ENCODE results near the gene OLIG1. TPM values are rescaled to one million over a fixed set of nuclear protein-coding genes. Genes with fewer than 3 reads are reported as not detected.

The OLIG1 gene
- total RNA-seq, 1 experiment from 2014 or later, result not detected

DNA sequence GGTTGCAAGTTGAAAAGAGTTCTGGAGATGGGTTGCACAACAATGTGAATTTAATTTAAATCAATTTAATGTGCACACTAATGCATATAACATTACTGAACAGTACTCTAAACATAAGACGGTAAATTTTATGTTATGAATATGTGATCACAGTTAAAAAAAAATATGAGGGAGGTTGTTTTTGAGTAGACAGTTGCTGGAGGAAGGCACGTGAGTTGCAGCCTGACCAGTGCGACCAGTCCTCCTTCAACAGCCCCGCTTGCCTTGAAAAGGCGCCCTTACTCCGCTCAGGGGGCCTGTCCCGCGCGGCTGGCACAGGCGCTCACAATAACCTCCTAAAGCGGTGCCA lies 322 bp upstream of the OLIG1 start:
- H3K9me3 Mint-ChIP-seq (ENCODE audit: unreplicated experiment), result no peaks in the 10 kb centered on the region
- no peaks in the 10 kb centered on the region; the same call in 1 of the 2 replicates for H3K27me3 ChIP-seq (replicated peaks; ENCODE audit: control insufficient read depth, insufficient read depth, low read length)
- H3K27me3 Mint-ChIP-seq (ENCODE audit: insufficient read depth, unreplicated experiment), result peaks cover 28% of the 10 kb centered on the region
- H3K27ac Mint-ChIP-seq (ENCODE audit: unreplicated experiment), result no peak overlapping the region
- TF ChIP-seq, protein P1, sequence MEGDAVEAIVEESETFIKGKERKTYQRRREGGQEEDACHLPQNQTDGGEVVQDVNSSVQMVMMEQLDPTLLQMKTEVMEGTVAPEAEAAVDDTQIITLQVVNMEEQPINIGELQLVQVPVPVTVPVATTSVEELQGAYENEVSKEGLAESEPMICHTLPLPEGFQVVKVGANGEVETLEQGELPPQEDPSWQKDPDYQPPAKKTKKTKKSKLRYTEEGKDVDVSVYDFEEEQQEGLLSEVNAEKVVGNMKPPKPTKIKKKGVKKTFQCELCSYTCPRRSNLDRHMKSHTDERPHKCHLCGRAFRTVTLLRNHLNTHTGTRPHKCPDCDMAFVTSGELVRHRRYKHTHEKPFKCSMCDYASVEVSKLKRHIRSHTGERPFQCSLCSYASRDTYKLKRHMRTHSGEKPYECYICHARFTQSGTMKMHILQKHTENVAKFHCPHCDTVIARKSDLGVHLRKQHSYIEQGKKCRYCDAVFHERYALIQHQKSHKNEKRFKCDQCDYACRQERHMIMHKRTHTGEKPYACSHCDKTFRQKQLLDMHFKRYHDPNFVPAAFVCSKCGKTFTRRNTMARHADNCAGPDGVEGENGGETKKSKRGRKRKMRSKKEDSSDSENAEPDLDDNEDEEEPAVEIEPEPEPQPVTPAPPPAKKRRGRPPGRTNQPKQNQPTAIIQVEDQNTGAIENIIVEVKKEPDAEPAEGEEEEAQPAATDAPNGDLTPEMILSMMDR (IDR thresholded peaks at IDR 0.05; ENCODE audit: insufficient read depth in 1 of 2, low read depth in 1 of 2, low read length in 1 of 2, severe bottlenecking in 1 of 2, unreplicated experiment in 1 of 2), result no peak
- no peak overlapping the region for H3K4me3 ChIP-seq (ENCODE audit: low read depth, low read length)
- no peaks in the 10 kb centered on the region for H3K36me3 Mint-ChIP-seq (ENCODE audit: insufficient read depth, unreplicated experiment)
- BruUV-seq (replicated peaks), result no TSS peak
- POLR2A ChIA-PET, result no interaction called here
- no peak overlapping the region for H3K4me3 Mint-ChIP-seq (ENCODE audit: unreplicated experiment)
- CTCF ChIA-PET, result no interaction called here
- H3K36me3 ChIP-seq (ENCODE audit: control insufficient read depth, insufficient read depth, low read length), result no peaks in the 10 kb centered on the region
- peaks cover 6% of the 10 kb centered on the region; the same call in 1 of the 2 replicates for H3K9me3 ChIP-seq
- H3K4me1 Mint-ChIP-seq (ENCODE audit: low read depth, unreplicated experiment), result no peaks in the 10 kb centered on the region
- no peak for DNase-seq
- intact Hi-C loops (cut with micrococcal nuclease; ENCODE audit: unreplicated experiment), result no loop called here
- H3K4me1 ChIP-seq, result no peaks in the 10 kb centered on the region; the same call in 1 of the 2 replicates

DNA sequence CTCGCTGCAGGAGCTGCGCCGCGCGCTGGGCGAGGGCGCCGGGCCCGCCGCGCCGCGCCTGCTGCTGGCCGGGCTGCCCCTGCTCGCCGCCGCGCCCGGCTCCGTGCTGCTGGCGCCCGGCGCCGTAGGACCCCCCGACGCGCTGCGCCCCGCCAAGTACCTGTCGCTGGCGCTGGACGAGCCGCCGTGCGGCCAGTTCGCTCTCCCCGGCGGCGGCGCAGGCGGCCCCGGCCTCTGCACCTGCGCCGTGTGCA lies 730 bp downstream of the OLIG1 start:
- POLR2A ChIA-PET, result no interaction called here
- no peak overlapping the region for H3K4me3 ChIP-seq (ENCODE audit: low read depth, low read length)
- CTCF ChIA-PET, result no interaction called here

DNA sequence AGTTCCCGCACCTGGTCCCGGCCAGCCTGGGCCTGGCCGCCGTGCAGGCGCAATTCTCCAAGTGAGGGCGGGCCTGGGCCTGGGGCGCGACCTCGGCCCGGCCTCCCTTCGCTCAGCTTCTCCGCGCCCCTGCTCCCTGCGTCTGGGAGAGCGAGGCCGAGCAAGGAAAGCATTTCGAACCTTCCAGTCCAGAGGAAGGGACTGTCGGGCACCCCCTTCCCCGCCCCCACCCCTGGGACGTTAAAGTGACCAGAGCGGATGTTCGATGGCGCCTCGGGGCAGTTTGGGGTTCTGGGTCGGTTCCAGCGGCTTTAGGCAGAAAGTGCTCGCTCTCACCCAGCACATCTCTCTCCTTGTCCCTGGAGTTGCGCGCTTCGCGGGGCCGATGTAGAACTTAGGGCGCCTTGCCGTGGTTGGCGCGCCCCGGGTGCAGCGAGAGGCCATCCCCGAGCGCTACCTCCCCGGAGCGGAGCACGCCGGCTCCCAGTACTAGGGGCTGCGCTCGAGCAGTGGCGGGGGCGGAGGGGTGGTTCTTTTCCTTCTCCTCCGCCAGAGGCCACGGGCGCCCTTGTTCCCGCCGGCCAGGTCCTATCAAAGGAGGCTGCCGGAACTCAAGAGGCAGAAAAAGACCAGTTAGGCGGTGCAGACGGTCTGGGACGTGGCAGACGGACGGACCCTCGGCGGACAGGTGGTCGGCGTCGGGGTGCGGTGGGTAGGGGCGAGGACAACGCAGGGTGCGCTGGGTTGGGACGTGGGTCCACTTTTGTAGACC lies 1.2 kb downstream of the OLIG1 start:
- BruUV-seq (replicated peaks), result no TSS peak
- Mint-ChIP-seq H3K27ac (ENCODE audit: unreplicated experiment) (no peak overlapping the region), H3K27me3 (ENCODE audit: insufficient read depth, unreplicated experiment) (peaks cover 23% of the 10 kb centered on the region), H3K4me1 (ENCODE audit: low read depth, unreplicated experiment) (no peaks in the 10 kb centered on the region), H3K4me3 (ENCODE audit: unreplicated experiment) (peak overlapping the region; percentile 74), H3K9me3 (ENCODE audit: unreplicated experiment) (no peaks in the 10 kb centered on the region), H3K36me3 (ENCODE audit: insufficient read depth, unreplicated experiment) (no peaks in the 10 kb centered on the region)
- intact Hi-C loops (cut with micrococcal nuclease; ENCODE audit: unreplicated experiment), result loop anchor here (5.0 kb wide), 1 partner anchor 79 kb away; no protein-coding TSS in a partner anchor
- no peaks in the 10 kb centered on the region for H3K36me3 ChIP-seq (ENCODE audit: control insufficient read depth, insufficient read depth, low read length)
- no peak for DNase-seq
- peaks cover 10% of the 10 kb centered on the region for H3K4me1 ChIP-seq
- ChIA-PET POLR2A (no interaction called here), CTCF (no interaction called here)
- peak overlapping the region; percentile 10 for H3K4me3 ChIP-seq (ENCODE audit: low read depth, low read length)
- no peaks in the 10 kb centered on the region; the same call in 1 of the 2 replicates for H3K27me3 ChIP-seq (replicated peaks; ENCODE audit: control insufficient read depth, insufficient read depth, low read length)
- H3K9me3 ChIP-seq, result peaks cover 6% of the 10 kb centered on the region; the same call in 1 of the 2 replicates
- TF ChIP-seq, protein P1 (IDR thresholded peaks at IDR 0.05; ENCODE audit: insufficient read depth in 1 of 2, low read depth in 1 of 2, low read length in 1 of 2, severe bottlenecking in 1 of 2, unreplicated experiment in 1 of 2), result no peak

More for the DNA sequence above, 730 bp downstream of the OLIG1 start:
- intact Hi-C loops (cut with micrococcal nuclease; ENCODE audit: unreplicated experiment), result loop anchor here (5.0 kb wide), 1 partner anchor 78 kb away; no protein-coding TSS in a partner anchor
- Mint-ChIP-seq H3K36me3 (ENCODE audit: insufficient read depth, unreplicated experiment) (no peaks in the 10 kb centered on the region), H3K9me3 (ENCODE audit: unreplicated experiment) (no peaks in the 10 kb centered on the region), H3K27ac (ENCODE audit: unreplicated experiment) (no peak overlapping the region), H3K27me3 (ENCODE audit: insufficient read depth, unreplicated experiment) (peaks cover 23% of the 10 kb centered on the region), H3K4me3 (ENCODE audit: unreplicated experiment) (no peak overlapping the region), H3K4me1 (ENCODE audit: low read depth, unreplicated experiment) (no peaks in the 10 kb centered on the region)
- Histone ChIP-seq H3K9me3 (peaks cover 6% of the 10 kb centered on the region; the same call in 1 of the 2 replicates), H3K4me1 (peaks cover 7% of the 10 kb centered on the region), H3K36me3 (ENCODE audit: control insufficient read depth, insufficient read depth, low read length) (no peaks in the 10 kb centered on the region), H3K27me3 (replicated peaks; ENCODE audit: control insufficient read depth, insufficient read depth, low read length) (no peaks in the 10 kb centered on the region; the same call in 1 of the 2 replicates)
- BruUV-seq (replicated peaks), result no TSS peak
- TF ChIP-seq, protein P1 (IDR thresholded peaks at IDR 0.05; ENCODE audit: insufficient read depth in 1 of 2, low read depth in 1 of 2, low read length in 1 of 2, severe bottlenecking in 1 of 2, unreplicated experiment in 1 of 2), result no peak
- no peak for DNase-seq
